Measurements from ENCODE around the gene ZBTB16. TPM values are rescaled to one million over a fixed set of nuclear protein-coding genes. Genes with fewer than 3 reads are reported as not detected.

The ZBTB16 gene, protein sequence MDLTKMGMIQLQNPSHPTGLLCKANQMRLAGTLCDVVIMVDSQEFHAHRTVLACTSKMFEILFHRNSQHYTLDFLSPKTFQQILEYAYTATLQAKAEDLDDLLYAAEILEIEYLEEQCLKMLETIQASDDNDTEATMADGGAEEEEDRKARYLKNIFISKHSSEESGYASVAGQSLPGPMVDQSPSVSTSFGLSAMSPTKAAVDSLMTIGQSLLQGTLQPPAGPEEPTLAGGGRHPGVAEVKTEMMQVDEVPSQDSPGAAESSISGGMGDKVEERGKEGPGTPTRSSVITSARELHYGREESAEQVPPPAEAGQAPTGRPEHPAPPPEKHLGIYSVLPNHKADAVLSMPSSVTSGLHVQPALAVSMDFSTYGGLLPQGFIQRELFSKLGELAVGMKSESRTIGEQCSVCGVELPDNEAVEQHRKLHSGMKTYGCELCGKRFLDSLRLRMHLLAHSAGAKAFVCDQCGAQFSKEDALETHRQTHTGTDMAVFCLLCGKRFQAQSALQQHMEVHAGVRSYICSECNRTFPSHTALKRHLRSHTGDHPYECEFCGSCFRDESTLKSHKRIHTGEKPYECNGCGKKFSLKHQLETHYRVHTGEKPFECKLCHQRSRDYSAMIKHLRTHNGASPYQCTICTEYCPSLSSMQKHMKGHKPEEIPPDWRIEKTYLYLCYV
- 1 to 10 TPM; 3.0 to 4.6 TPM for total RNA-seq

DNA sequence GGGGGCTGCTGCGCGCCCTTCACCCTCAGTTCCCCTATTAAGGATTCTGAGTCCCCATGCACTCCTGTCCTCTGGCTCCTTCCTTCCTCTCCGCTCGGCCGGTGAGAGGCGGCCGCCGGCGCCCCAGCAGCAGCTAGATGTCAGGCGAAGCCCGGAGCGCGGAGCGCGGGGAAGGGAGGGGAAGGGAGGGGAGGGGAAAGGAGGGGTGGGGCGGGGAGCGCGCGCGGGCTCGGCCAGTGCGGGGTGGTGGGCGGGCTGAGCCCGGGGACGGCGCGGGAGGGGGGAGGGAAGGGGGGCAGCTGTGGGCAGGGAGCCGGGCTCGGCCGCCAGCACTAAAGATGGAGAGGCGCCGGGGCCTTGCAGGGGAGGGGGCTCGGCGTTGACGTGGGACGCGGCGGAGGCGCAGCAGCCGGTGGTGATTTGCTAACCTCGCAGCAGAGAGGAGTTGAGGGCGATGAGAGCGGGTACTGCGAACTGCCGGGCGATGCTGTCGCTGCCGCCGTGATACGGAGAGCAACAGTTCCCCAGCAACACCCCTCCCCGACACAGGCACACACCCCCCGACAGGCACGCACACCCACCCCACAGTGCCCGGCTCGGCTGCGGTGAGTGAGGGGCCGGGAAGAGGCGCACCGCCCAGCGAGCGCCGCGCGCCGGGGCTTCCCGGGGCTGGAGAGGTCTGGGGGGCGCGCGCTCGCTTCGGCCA lies at the start of gene ZBTB16:
ZBTB16 (plus strand) TSS at position 434 of the 706 bp plus-strand sequence. CDS start 3,590 bp downstream, outside the sequence.
- H3K4me1 Mint-ChIP-seq, result peaks cover 4% of the 10 kb centered on the region
- no peaks in the 10 kb centered on the region for H3K9me3 Mint-ChIP-seq (ENCODE audit: low read depth)
- intact Hi-C loops (cut with DNase I, micrococcal nuclease), result loop anchor here in 1 of 2 experiments (1.0 kb wide), 1 partner anchor 203 kb away; no protein-coding TSS in a partner anchor
- DNase-seq (peak; percentile 69), ATAC-seq (peak; percentile 64)
- H3K36me3 Mint-ChIP-seq (ENCODE audit: low read depth), result no peaks in the 10 kb centered on the region
- H3K27ac Mint-ChIP-seq, result no peak within 1 kb of the TSS
- ChIA-PET POLR2A (no interaction called here), CTCF (interaction anchor here (1.5 kb wide), 1 partner anchor 202 kb away, joined by 7 read pairs; no protein-coding TSS in a partner anchor)
- peaks cover 31% of the 10 kb centered on the region for H3K27me3 Mint-ChIP-seq
- peak within 1 kb of the TSS; percentile 72 for H3K4me3 Mint-ChIP-seq

DNA sequence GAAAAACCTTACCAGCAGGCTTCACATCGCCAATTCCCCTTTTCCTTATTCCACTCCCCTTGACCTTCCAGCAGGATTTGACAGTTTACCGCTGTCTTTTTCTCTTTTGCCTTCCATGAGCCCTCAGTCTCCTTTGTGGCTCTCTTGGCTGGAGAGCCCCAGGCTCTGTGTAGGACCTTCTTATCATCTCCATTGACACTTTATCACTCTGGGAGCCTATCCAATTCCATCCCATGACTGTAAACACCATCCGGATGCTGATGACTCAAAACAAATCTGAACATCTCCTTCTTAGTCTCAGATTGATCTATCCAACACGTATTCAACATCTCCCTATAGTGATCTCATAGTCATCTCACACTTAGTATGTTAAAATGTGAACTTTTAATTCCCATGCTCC lies 48.6 kb upstream of the ZBTB16 start:
- POLR2A ChIA-PET, result no interaction called here
- no peak overlapping the region for H3K4me3 Mint-ChIP-seq
- ATAC-seq (no peak), DNase-seq (no peak)
- CTCF ChIA-PET, result no interaction called here
- intact Hi-C loops (cut with DNase I, micrococcal nuclease), result no loop called here
- no peaks in the 10 kb centered on the region for H3K9me3 Mint-ChIP-seq (ENCODE audit: low read depth)
- H3K27me3 Mint-ChIP-seq, result peaks cover 7% of the 10 kb centered on the region
- H3K27ac Mint-ChIP-seq, result no peak overlapping the region
- no peaks in the 10 kb centered on the region for H3K4me1 Mint-ChIP-seq
- no peaks in the 10 kb centered on the region for H3K36me3 Mint-ChIP-seq (ENCODE audit: low read depth)

DNA sequence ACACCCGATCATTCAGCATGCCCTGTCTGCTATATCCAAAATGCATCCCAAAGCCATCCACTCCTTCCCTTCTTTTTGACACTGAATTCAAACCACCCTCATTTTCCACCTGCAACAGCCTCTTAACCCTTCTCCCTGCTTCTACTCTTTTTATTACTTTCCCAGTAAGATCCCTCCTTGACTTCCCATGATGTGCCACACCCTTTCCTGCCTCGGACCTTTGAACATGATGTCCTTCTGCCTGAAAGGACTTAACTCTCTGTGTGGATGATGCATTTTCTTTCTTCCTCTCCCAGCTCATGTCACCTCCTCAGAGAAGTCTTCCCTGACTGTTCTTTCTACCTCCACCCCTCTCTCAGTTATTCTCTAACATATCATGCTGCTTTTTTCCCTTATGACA lies 48.1 kb upstream of the ZBTB16 start:
- Mint-ChIP-seq H3K9me3 (ENCODE audit: low read depth) (no peaks in the 10 kb centered on the region), H3K27ac (no peak overlapping the region), H3K4me3 (no peak overlapping the region), H3K27me3 (peaks cover 7% of the 10 kb centered on the region), H3K36me3 (ENCODE audit: low read depth) (no peaks in the 10 kb centered on the region), H3K4me1 (no peaks in the 10 kb centered on the region)
- DNase-seq (no peak), ATAC-seq (no peak)
- ChIA-PET CTCF (interaction anchor here (2.0 kb wide), 1 partner anchor 250 kb away, joined by 6 read pairs; no protein-coding TSS in a partner anchor), POLR2A (no interaction called here)
- intact Hi-C loops (cut with DNase I, micrococcal nuclease), result no loop called here

DNA sequence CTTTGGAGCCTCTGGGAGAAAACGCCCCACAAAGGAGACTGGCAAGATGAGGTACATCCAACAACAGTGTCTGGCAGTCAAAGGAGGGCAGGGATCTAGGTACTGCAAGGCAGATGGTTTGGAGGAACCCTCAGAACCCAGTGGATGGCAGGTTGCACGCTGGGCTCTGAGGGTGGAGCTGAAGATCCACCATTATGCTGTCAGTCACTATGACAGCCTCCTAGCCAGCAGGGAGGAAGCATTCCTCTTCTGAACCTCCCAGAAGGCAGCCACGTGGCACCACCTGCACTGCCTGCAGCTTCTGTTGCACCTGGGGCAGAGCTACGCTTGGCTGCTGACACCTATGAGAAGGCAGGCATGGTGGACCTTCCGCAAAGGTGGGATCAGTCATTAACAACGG lies 44.4 kb upstream of the ZBTB16 start:
- ChIA-PET POLR2A (no interaction called here), CTCF (interaction anchor here (0.6 to 0.9 kb wide), 3 partner anchors 20 to 247 kb away, joined by 3 read pairs; no protein-coding TSS in a partner anchor)
- DNase-seq (no peak), ATAC-seq (no peak)
- H3K4me3 Mint-ChIP-seq, result no peak overlapping the region
- no peaks in the 10 kb centered on the region for H3K4me1 Mint-ChIP-seq
- intact Hi-C loops (cut with DNase I, micrococcal nuclease), result no loop called here
- no peaks in the 10 kb centered on the region for H3K36me3 Mint-ChIP-seq (ENCODE audit: low read depth)
- no peak overlapping the region for H3K27ac Mint-ChIP-seq
- H3K9me3 Mint-ChIP-seq (ENCODE audit: low read depth), result no peaks in the 10 kb centered on the region
- H3K27me3 Mint-ChIP-seq, result peaks cover 7% of the 10 kb centered on the region

DNA sequence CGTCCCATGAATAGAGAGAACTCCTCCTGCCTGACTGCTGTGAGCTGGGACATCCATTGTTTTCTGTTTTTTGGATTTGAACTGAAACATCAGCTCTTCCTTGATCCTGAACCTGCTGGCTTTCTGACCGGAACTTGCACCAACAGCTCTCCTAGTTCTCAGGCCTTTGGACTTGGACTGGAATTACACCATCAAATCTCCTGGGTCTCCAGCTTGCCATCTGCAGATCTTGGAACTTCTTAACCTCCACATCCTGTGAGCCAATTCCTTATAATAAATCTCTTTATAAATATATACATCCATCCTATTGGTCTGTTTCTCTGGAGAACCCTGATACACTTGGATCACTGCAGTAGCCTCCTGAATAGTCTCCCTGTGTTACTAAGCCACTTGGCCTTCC lies 42.5 kb upstream of the ZBTB16 start:
- POLR2A ChIA-PET, result no interaction called here
- Mint-ChIP-seq H3K36me3 (ENCODE audit: low read depth) (no peaks in the 10 kb centered on the region), H3K4me3 (no peak overlapping the region), H3K9me3 (ENCODE audit: low read depth) (no peaks in the 10 kb centered on the region), H3K27me3 (peaks cover 7% of the 10 kb centered on the region), H3K27ac (no peak overlapping the region), H3K4me1 (no peaks in the 10 kb centered on the region)
- no peak for ATAC-seq
- intact Hi-C loops (cut with DNase I, micrococcal nuclease), result no loop called here
- no peak for DNase-seq
- CTCF ChIA-PET, result no interaction called here

DNA sequence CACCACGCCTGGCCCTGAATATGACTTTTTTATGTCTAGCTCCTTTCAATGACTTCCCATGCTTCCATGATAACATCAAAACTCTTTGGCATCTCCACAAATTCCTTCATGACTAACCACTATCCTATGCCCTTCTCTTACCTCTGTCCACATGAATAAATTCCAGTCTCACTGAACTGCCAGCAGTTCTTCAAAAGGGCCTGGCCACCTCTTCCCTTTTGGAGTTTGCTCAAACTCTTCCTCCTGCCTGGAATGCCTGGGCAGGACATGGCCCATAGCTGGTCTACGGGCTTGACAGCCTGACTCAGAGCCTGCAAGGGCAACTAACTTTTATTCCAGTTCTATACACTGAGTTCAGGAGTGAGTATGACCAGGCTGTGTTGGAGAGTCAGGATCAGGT lies 41.8 kb upstream of the ZBTB16 start:
- Mint-ChIP-seq H3K9me3 (ENCODE audit: low read depth) (no peaks in the 10 kb centered on the region), H3K27ac (no peak overlapping the region), H3K36me3 (ENCODE audit: low read depth) (no peaks in the 10 kb centered on the region), H3K4me1 (no peaks in the 10 kb centered on the region), H3K27me3 (peaks cover 2% of the 10 kb centered on the region), H3K4me3 (no peak overlapping the region)
- ATAC-seq (no peak), DNase-seq (no peak)
- CTCF ChIA-PET, result interaction anchor here (0.7 to 1.1 kb wide), 2 partner anchors 36 to 244 kb away, joined by 4 read pairs; no protein-coding TSS in a partner anchor
- POLR2A ChIA-PET, result no interaction called here
- intact Hi-C loops (cut with DNase I, micrococcal nuclease), result no loop called here

DNA sequence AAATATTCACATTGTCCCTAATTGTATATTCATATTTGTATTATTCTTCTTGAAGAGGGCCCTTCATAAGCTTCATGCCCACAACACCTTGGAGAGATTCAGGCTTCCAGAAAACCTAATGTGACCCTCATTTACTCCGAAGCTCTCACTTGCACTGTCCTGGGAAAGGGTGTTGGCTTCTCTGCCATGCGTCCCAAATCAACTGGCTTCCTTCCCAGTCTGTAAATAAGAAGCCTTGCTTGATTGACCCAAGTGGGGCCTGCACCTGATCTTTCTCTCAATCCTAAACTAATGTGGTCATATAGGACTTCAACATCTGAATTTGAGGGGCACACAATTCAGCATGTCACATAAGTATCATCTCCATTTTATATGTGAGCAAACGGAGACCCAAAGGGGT lies 40.5 kb upstream of the ZBTB16 start:
- H3K4me3 Mint-ChIP-seq, result no peak overlapping the region
- intact Hi-C loops (cut with DNase I, micrococcal nuclease), result no loop called here
- DNase-seq, result no peak
- ChIA-PET POLR2A (no interaction called here), CTCF (interaction anchor here (1.0 kb wide), 1 partner anchor 17 kb away, joined by 3 read pairs; no protein-coding TSS in a partner anchor)
- no peaks in the 10 kb centered on the region for H3K27me3 Mint-ChIP-seq
- H3K27ac Mint-ChIP-seq, result no peak overlapping the region
- H3K36me3 Mint-ChIP-seq (ENCODE audit: low read depth), result no peaks in the 10 kb centered on the region
- no peaks in the 10 kb centered on the region for H3K4me1 Mint-ChIP-seq
- H3K9me3 Mint-ChIP-seq (ENCODE audit: low read depth), result no peaks in the 10 kb centered on the region
- no peak for ATAC-seq

DNA sequence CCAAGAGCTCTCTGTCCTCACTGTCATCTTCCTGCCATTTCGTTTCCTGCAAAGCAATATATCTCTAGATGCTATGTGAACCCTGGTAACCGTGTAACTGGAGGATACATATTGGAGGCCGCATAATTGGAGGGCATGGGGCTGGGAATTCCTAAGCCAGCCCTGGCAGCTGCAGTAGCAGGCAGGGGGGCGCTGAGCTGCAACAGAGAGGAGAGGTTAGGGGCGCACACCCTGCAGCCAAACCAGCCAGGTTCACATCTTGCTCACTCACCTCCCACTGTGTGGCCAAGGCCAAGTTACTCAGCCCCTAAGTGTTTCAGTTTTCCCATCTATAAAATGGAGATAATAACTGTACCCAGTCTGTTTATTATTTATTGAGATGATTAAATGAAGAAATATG lies 39.9 kb upstream of the ZBTB16 start:
- ATAC-seq, result no peak
- CTCF ChIA-PET, result interaction anchor here (1.0 kb wide), 1 partner anchor 16 kb away, joined by 3 read pairs; no protein-coding TSS in a partner anchor
- H3K27ac Mint-ChIP-seq, result no peak overlapping the region
- H3K4me1 Mint-ChIP-seq, result no peaks in the 10 kb centered on the region
- no peak for DNase-seq
- no peaks in the 10 kb centered on the region for H3K36me3 Mint-ChIP-seq (ENCODE audit: low read depth)
- H3K9me3 Mint-ChIP-seq (ENCODE audit: low read depth), result no peaks in the 10 kb centered on the region
- H3K4me3 Mint-ChIP-seq, result no peak overlapping the region
- POLR2A ChIA-PET, result no interaction called here
- intact Hi-C loops (cut with DNase I, micrococcal nuclease), result no loop called here
- H3K27me3 Mint-ChIP-seq, result no peaks in the 10 kb centered on the region

DNA sequence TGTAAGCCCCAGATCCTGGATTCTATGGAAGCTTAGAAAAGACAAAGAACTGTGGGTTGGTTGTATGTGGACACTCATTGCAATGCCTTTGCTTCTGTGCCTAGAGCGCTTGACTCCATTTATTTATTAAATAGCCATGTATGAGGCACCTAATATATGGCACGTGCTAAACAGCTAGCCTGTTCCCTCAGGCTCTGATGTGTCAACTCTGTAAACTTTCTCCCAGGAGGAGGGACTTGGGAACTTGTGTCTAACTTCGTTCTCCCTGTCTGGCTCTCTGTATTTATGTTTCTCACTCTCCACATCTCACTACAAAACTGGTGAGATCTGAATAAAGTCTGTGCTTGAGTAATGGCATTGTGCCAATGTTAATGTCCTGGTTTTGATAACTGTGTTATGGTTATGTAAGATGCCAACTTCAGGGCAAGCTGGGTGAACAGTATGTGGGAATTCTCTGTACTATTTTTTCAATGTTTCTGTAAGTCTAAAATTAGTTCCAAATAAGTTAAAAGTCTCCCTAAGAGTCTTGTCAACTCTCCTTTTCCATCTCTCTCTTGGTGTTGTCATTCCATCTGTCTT lies 34.1 kb upstream of the ZBTB16 start:
- H3K4me1 Mint-ChIP-seq, result peaks cover 1% of the 10 kb centered on the region
- no peaks in the 10 kb centered on the region for H3K9me3 Mint-ChIP-seq (ENCODE audit: low read depth)
- ChIA-PET CTCF (interaction anchor here (2.4 kb wide), 1 partner anchor 236 kb away, joined by 9 read pairs; no protein-coding TSS in a partner anchor), POLR2A (no interaction called here)
- intact Hi-C loops (cut with DNase I, micrococcal nuclease), result no loop called here
- no peak overlapping the region for H3K27ac Mint-ChIP-seq
- ATAC-seq, result no peak
- no peak overlapping the region for H3K4me3 Mint-ChIP-seq
- H3K36me3 Mint-ChIP-seq (ENCODE audit: low read depth), result no peaks in the 10 kb centered on the region
- no peaks in the 10 kb centered on the region for H3K27me3 Mint-ChIP-seq
- DNase-seq, result no peak

DNA sequence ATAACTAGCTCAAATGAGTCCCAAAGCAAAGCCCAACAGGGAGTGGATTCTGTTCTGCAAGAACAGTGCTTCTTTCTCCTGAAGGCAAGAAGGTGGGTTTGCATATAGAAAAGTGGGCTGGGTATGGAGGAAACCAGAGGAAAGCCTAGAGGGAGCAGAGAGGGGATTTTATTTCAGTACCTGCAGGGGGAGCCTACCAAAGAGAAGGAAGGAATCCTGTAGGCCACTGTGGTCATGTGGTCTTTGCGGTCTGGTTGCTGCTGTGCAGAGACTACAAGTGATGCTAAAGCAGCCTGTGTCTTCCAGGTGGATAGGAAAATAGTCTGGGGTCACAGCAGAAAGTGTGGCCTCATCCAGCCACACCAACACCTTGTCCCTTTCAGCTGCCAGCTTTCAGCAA lies 33.2 kb upstream of the ZBTB16 start:
- ATAC-seq (peak; percentile 51), DNase-seq (peak; percentile 42)
- no peak overlapping the region for H3K4me3 Mint-ChIP-seq
- no peaks in the 10 kb centered on the region for H3K9me3 Mint-ChIP-seq (ENCODE audit: low read depth)
- H3K36me3 Mint-ChIP-seq (ENCODE audit: low read depth), result no peaks in the 10 kb centered on the region
- ChIA-PET CTCF (interaction anchor here (1.2 to 2.4 kb wide), 2 partner anchors 227 to 235 kb away, joined by 3 to 9 read pairs; no protein-coding TSS in a partner anchor), POLR2A (no interaction called here)
- no peaks in the 10 kb centered on the region for H3K27me3 Mint-ChIP-seq
- no peak overlapping the region for H3K27ac Mint-ChIP-seq
- intact Hi-C loops (cut with DNase I, micrococcal nuclease), result no loop called here
- H3K4me1 Mint-ChIP-seq, result peaks cover 1% of the 10 kb centered on the region

DNA sequence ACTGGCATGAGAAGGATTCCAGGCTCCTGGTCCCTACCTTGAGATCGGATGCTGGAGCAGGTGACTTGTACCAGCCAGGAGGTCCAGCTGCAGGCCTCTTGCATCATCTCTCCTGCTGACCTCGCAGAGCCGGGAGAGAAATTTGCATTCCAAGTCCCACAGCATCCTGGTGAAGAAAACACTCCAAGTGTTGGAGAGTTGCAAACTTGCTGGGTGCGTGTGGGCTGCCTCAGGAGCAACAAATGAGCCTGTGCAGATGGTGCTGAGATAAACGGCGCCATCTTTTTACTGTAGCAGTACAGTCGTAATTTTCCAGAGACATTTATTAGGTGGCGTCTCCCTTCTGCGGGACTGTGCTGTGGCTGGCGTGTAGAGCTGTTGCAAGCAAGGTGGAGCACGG lies 32.1 kb upstream of the ZBTB16 start:
- DNase-seq (no peak), ATAC-seq (no peak)
- POLR2A ChIA-PET, result no interaction called here
- intact Hi-C loops (cut with DNase I, micrococcal nuclease), result no loop called here
- no peak overlapping the region for H3K27ac Mint-ChIP-seq
- H3K4me1 Mint-ChIP-seq, result peaks cover 1% of the 10 kb centered on the region
- H3K4me3 Mint-ChIP-seq, result no peak overlapping the region
- no peaks in the 10 kb centered on the region for H3K36me3 Mint-ChIP-seq (ENCODE audit: low read depth)
- H3K9me3 Mint-ChIP-seq (ENCODE audit: low read depth), result no peaks in the 10 kb centered on the region
- H3K27me3 Mint-ChIP-seq, result no peaks in the 10 kb centered on the region
- CTCF ChIA-PET, result interaction anchor here (1.1 to 1.2 kb wide), 3 partner anchors 13 to 233 kb away, joined by 3 to 4 read pairs (median 3); no protein-coding TSS in a partner anchor
